Mucosa of descending colon (tissue), 3 donors: Measurements from ENCODE around the gene MAP4. TPM values are rescaled to one million over a fixed set of nuclear protein-coding genes. Genes with fewer than 3 reads are reported as not detected.

Experiments used
- ATAC-seq: fragments of 200-7000 bp; cut with Tn5 transposase; one replicate; pipeline ENCODE4 v1.9.1; 2020; ENCODE audit warnings: mild to moderate bottlenecking, moderate library complexity
- DNase-seq, 3 donors: peaks; one replicate each; pipeline ENCODE4 v3.0.0-alpha.2; 2020
- H3K36me3 ChIP-seq: fragments of 200-600 bp; one replicate; pipeline ENCODE4 v1.8.0; 2021; ENCODE audit warnings: low read depth, mild to moderate bottlenecking
- H3K4me1 ChIP-seq: fragments of 200-600 bp; one replicate; pipeline ENCODE4 v1.8.0; 2021; ENCODE audit warnings: low read depth, mild to moderate bottlenecking
- H3K4me3 ChIP-seq: fragments of 200-600 bp; one replicate; pipeline ENCODE4 v1.8.0; 2021; ENCODE audit warnings: mild to moderate bottlenecking
- H3K9me3 ChIP-seq: fragments of 200-600 bp; one replicate; pipeline ENCODE4 v1.8.0; 2021; ENCODE audit warnings: mild to moderate bottlenecking
- intact Hi-C, 2 donors: fragments of 100-400 bp; cut with DNase I in 1 of 2; cut with micrococcal nuclease in 1 of 2; formaldehyde crosslinking; loops; one replicate each; pipeline versions ENCODE4 v1.11.0 to v1.11.1; 2022; cut with DNase I, micrococcal nuclease
- total RNA-seq, 3 donors: library from RNA; stranded (reverse); fragmentation: NEBNext Ultra II Directional in 2 of 3; extraction: Animal tissue kit (Norgen Biotek cat#: 25700) in 2 of 3; gene quantifications; one replicate each; pipeline versions ENCODE4 v1.2.1 to v1.2.4, GENCODE V29; 2021 to 2023
- TF ChIP-seq, protein P1 (sequence below): fragments of 200-600 bp; IDR thresholded peaks from one replicate; pipeline ENCODE4 v1.8.0; 2022; ENCODE audit warnings: antibody characterized with exemption, mild to moderate bottlenecking
- donor health status: DM: no; HTN: no; CAD: no; lungs with moderate emphysema.
- donor health status: DM: no; HTN: no; CAD: no.
- donor health status: DM: no; HTN: yes; CAD: no.

MAP4 gene
- total RNA-seq, 3 donors from 2014 or later: 104 to 316 (median 109) TPM

DNA sequence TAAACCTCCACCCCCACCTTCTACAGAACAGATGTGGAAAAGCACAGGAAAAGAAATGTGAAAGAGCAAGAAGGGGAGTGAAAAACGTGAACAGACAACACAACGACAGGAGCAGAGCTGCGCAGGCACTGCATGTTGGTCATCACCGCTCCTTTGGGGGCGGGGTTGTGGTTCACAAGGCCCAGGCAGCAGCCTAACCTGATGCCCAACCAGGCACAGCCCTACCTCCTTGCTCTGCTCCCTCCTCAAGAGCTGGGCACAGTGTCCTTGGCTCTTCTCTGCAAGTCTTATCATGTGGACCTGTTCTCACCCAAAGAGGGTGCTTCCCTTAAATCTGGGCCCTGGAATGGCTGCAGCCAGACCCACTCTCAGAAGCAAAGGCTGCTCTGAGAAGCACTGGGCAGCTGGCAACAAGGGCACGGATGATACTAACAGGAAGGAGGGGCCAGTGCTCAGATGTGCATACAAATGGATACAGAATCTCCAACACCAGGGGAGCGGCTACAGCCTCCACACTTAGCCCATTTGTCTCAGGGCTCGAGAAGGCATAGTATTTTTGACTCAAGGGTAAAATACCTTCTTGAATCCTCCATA lies 148.7 kb downstream of the MAP4 start:
- no peak for ATAC-seq
- no peaks in the 10 kb centered on the region for H3K9me3 ChIP-seq
- DNase-seq: no peak
- no peak overlapping the region for H3K4me3 ChIP-seq
- TF ChIP-seq, protein P1, sequence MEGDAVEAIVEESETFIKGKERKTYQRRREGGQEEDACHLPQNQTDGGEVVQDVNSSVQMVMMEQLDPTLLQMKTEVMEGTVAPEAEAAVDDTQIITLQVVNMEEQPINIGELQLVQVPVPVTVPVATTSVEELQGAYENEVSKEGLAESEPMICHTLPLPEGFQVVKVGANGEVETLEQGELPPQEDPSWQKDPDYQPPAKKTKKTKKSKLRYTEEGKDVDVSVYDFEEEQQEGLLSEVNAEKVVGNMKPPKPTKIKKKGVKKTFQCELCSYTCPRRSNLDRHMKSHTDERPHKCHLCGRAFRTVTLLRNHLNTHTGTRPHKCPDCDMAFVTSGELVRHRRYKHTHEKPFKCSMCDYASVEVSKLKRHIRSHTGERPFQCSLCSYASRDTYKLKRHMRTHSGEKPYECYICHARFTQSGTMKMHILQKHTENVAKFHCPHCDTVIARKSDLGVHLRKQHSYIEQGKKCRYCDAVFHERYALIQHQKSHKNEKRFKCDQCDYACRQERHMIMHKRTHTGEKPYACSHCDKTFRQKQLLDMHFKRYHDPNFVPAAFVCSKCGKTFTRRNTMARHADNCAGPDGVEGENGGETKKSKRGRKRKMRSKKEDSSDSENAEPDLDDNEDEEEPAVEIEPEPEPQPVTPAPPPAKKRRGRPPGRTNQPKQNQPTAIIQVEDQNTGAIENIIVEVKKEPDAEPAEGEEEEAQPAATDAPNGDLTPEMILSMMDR: no peak
- intact Hi-C loops: no loop called here
- no peaks in the 10 kb centered on the region for H3K4me1 ChIP-seq
- peaks cover 5% of the 10 kb centered on the region for H3K36me3 ChIP-seq

DNA sequence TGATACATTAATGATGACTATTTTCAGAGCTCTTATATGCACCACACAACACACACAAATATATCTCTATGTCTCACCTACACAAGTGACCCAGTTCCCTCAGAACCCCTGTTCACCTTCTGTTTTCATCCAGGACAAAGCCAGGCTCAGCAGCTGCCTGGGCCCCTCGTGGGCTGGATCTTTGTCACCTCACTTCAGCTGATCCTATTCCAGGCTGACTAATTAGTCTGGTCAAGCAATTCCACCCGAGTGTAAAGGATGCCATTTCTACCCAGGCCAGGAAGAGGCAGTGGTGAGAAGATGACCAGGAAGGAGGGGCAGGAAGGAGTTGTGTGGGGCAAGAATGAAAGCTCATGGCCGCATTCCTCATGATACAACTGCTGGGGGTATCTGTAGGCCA lies 151.0 kb downstream of the MAP4 start:
- Histone ChIP-seq H3K4me3 (no peak overlapping the region), H3K4me1 (no peaks in the 10 kb centered on the region), H3K36me3 (peaks cover 5% of the 10 kb centered on the region), H3K9me3 (no peaks in the 10 kb centered on the region)
- intact Hi-C loops: no loop called here
- DNase-seq (no peak), ATAC-seq (no peak)
- TF ChIP-seq, protein P1: no peak

DNA sequence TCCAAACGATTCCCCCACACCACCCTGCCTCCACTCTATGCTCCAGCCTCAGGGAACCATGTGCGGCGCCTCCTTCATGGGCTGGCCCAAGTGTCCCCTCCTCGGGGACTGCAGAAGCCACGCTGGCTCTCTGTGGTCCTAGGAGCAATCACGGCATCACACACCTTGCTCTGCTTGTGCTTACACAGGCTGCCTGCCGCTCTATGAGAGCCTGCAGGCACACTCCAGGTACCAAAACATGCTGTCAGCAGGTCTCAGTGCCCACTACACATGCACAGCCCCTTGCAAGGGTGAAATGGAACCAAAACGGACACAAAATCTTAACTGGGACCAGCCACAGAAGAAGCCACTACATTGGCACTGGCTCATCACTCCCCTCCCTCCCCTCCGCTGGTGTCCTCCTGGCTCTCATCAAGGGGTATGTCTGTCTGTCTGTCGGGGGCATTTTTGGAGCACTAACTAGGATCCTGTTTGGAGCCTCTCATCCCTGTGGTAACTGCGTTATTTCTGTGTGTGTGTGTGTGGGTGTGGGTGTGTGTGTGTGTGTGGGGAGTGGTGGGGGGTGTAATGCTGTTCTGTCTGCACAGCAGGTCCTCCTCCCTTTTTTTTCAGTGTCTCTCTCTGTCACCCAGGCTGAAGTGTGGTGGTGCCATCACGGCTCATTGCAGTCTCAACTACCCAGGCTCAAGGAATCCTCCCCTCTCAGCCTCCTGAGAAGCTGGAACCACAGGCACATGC lies 152.7 kb downstream of the MAP4 start:
- peaks cover 1% of the 10 kb centered on the region for H3K36me3 ChIP-seq
- TF ChIP-seq, protein P1: no peak
- no peak overlapping the region for H3K4me3 ChIP-seq
- ATAC-seq (no peak), DNase-seq (no peak)
- intact Hi-C loops: no loop called here
- no peaks in the 10 kb centered on the region for H3K9me3 ChIP-seq
- H3K4me1 ChIP-seq: no peaks in the 10 kb centered on the region

DNA sequence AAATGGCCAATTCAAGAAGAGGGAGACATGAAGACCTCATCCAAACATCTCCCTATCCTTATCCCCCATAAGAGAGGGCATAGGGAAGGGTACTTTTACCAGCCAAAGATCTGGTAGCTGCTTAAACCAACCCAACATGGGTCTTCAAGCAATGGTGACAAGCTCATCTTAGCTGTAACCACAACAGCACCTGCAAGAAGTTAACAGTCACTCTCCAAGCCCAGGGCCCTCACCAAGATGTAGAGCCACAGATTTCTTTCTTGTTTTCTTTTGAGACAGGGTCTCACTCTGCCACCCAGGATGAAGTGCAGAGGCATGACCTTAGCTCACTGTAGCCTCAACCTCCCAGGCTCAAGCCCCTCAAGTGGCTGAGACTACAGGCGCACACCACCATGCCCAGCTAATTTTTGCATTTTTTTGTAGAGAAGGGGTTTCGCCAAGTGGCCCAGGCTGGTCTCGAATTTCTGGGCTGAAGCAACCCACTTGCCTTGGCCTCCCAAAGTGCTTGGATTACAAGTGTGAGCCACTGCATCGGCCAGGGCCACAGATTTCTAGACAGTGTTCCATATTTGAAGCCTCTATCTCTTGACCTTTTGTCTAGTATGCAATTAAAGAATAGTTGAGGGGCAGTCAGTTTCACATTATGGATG lies 156.1 kb downstream of the MAP4 start:
- intact Hi-C loops: no loop called here
- H3K9me3 ChIP-seq: no peaks in the 10 kb centered on the region
- ATAC-seq: no peak
- H3K4me1 ChIP-seq: no peaks in the 10 kb centered on the region
- no peak for DNase-seq
- no peak overlapping the region for H3K4me3 ChIP-seq
- TF ChIP-seq, protein P1: no peak
- no peaks in the 10 kb centered on the region for H3K36me3 ChIP-seq

DNA sequence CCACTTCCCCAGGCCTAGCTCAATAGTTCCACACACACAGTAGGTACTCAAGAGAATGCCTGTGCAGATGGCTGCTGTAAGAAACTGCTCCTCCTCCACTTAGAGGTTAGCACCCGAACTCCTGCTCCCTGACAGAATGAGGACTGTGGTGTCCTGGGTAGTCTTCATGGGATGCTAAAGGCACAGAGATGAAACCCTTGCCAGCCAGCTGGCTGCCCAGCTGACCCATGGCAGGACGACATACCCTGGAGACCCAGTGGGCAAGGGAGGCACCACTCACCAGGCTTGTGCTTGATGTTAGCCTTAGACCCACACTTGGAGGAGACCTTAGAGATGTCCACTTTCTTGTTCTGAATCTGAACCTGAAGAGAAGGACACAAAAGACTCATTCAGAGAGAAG lies 159.1 kb downstream of the MAP4 start:
- TF ChIP-seq, protein P1: no peak
- H3K4me3 ChIP-seq: no peak overlapping the region
- intact Hi-C loops: no loop called here
- H3K4me1 ChIP-seq: no peaks in the 10 kb centered on the region
- peaks cover 4% of the 10 kb centered on the region for H3K36me3 ChIP-seq
- no peak for ATAC-seq
- no peaks in the 10 kb centered on the region for H3K9me3 ChIP-seq
- no peak for DNase-seq
